HCT116 (cell line): Measurements from ENCODE around the gene INPP5D. TPM values are rescaled to one million over a fixed set of nuclear protein-coding genes. Genes with fewer than 3 reads are reported as not detected.

ENCODE experiments used
- ATAC-seq: fragments of 200-7000 bp; cut with Tn5 transposase; 2 replicates; pipeline ENCODE4 v1.9.1; 2020; ENCODE audit warnings: mild to moderate bottlenecking, moderate library complexity
- BruUV-seq: library from RNA; stranded (reverse); fragments of 400-500 nt; replicated peaks from 2 replicates; lab custom pipeline; 2021; lab: Mats Ljungman, UMichigan
- CTCF ChIA-PET: fragments of 300-600 bp; sonication (Branson Sonifier 250); formaldehyde crosslinking; loops from one replicate; lab custom pipeline; 2021; ENCODE audit warnings: antibody characterized with exemption; lab: Charles Lee
- POLR2A ChIA-PET: fragments of 300-600, 350-600 bp; sonication (Branson Sonifier 250); formaldehyde crosslinking; loops from one replicate; lab custom pipeline; 2021; ENCODE audit warnings: antibody characterized with exemption; lab: Charles Lee
- RAD21 ChIA-PET, 2 experiments: fragments of 300-600 bp; sonication (Branson Sonifier 250); formaldehyde crosslinking; loops; one replicate each; lab custom pipeline; 2023; ENCODE audit warnings: low total read pairs in 2 of 2; ENCODE audit not compliant: uncharacterized antibody in 2 of 2, unreplicated experiment in 2 of 2, low non-redundant PET in 1 of 2; lab: Charles Lee
- DNase-seq: peaks from one replicate; pipeline ENCODE4 v3.0.0-alpha.2; 2010; ENCODE audit warnings: low read depth, low spot score
- H2AFZ ChIP-seq: fragments of 200-600 bp; shearing (Covaris generic), sonication (generic); 2 replicates; pipeline ENCODE4 v1.6.1; 2017; ENCODE audit warnings: low read depth, mixed run types, mixed read lengths, antibody characterized with exemption, low read length; ENCODE audit not compliant: poor library complexity, severe bottlenecking
- H3K27ac ChIP-seq: 2 replicates; pipeline ENCODE4 v1.5.1; 2012; ENCODE audit warnings: low read depth, low read length
- H3K27me3 ChIP-seq: fragments of 200-600 bp; sonication (generic); 2 replicates; pipeline ENCODE4 v1.6.1; 2016; ENCODE audit warnings: mixed run types, low read length, mixed read lengths; ENCODE audit not compliant: insufficient read depth
- H3K36me3 ChIP-seq, 2 experiments: fragments of 200-500 bp in 1 of 2; fragments of 200-600 bp in 1 of 2; sonication (Bioruptor generic) in 1 of 2; sonication (generic) in 1 of 2; 2 replicates each; pipeline versions ENCODE4 v1.5.1 to v1.6.1; 2014 to 2016; ENCODE audit warnings: low read length in 2 of 2, inconsistent platforms in 1 of 2, mixed read lengths in 1 of 2, mixed run types in 1 of 2; ENCODE audit not compliant: insufficient read depth in 2 of 2, control insufficient read depth in 1 of 2
- H3K4me1 ChIP-seq, 2 experiments: fragments of 200-600 bp in 1 of 2; sonication (generic) in 1 of 2; 2 replicates each; pipeline versions ENCODE4 v1.5.1 to v1.6.1; 2012 to 2017; ENCODE audit warnings: low read length in 2 of 2, inconsistent platforms in 1 of 2, mild to moderate bottlenecking in 1 of 2, mixed read lengths in 1 of 2, mixed run types in 1 of 2, moderate library complexity in 1 of 2; ENCODE audit not compliant: insufficient read depth in 2 of 2, control insufficient read depth in 1 of 2
- H3K4me2 ChIP-seq: fragments of 200-600 bp; sonication (generic); 2 replicates; pipeline ENCODE4 v1.6.1; 2017; ENCODE audit warnings: mixed run types, low read length, mixed read lengths
- H3K4me3 ChIP-seq, 2 experiments: fragments of 200-600 bp in 1 of 2; sonication (generic) in 1 of 2; replicated peaks in 1 of 2; 2 replicates each; pipeline ENCODE4 v1.5.1; 2011 to 2016; ENCODE audit warnings: low read length in 2 of 2, control low read depth in 1 of 2, low read depth in 1 of 2, mild to moderate bottlenecking in 1 of 2, mixed read lengths in 1 of 2, mixed run types in 1 of 2
- H3K79me2 ChIP-seq: fragments of 200-600 bp; sonication (generic); 2 replicates; pipeline ENCODE4 v1.6.1; 2017; ENCODE audit warnings: mild to moderate bottlenecking, mixed run types, low read length, moderate library complexity, mixed read lengths; ENCODE audit not compliant: insufficient read depth
- H3K9ac ChIP-seq: fragments of 200-600 bp; sonication (generic); 2 replicates; pipeline ENCODE4 v1.6.1; 2016; ENCODE audit warnings: low read length, mixed read lengths
- H3K9me2 ChIP-seq: fragments of 200-600 bp; sonication (generic), shearing (Covaris generic); 2 replicates; pipeline ENCODE4 v1.6.1; 2017; ENCODE audit warnings: mixed run types, mild to moderate bottlenecking, moderate library complexity; ENCODE audit not compliant: insufficient read depth
- H3K9me3 ChIP-seq, 2 experiments: fragments of 200-500 bp in 1 of 2; fragments of 200-600 bp in 1 of 2; sonication (Bioruptor generic) in 1 of 2; sonication (generic) in 1 of 2; 2 replicates each; pipeline ENCODE4 v1.6.1; 2014 to 2017; ENCODE audit warnings: low read length in 2 of 2, mixed read lengths in 2 of 2, inconsistent platforms in 1 of 2, low read depth in 1 of 2, mild to moderate bottlenecking in 1 of 2, mixed run types in 1 of 2, moderate library complexity in 1 of 2; ENCODE audit not compliant: control insufficient read depth in 1 of 2, insufficient read depth in 1 of 2
- H4K20me1 ChIP-seq: fragments of 200-600 bp; sonication (generic), shearing (Covaris generic); 2 replicates; pipeline ENCODE4 v1.6.1; 2017; ENCODE audit warnings: mixed run types, mild to moderate bottlenecking, moderate library complexity; ENCODE audit not compliant: insufficient read depth
- CBX3 ChIP-seq: IDR thresholded peaks from 2 replicates; pipeline ENCODE4 v1.6.1; 2012; ENCODE audit warnings: low read depth
- CEBPB ChIP-seq: IDR thresholded peaks from 2 replicates; pipeline ENCODE4 v1.6.1; 2012; ENCODE audit warnings: low read depth
- EGR1 ChIP-seq: IDR thresholded peaks from 2 replicates; pipeline ENCODE4 v1.6.1; 2012; ENCODE audit warnings: low read depth
- ELF1 ChIP-seq: IDR thresholded peaks from 2 replicates; pipeline ENCODE4 v1.6.1; 2012; ENCODE audit warnings: low read depth, borderline replicate concordance
- EZH2 ChIP-seq: fragments of 200-600 bp; sonication (generic); IDR thresholded peaks from 2 replicates; pipeline ENCODE4 v1.6.1; 2017; ENCODE audit warnings: antibody characterized with exemption, mixed run types
- EZH2phosphoT487 ChIP-seq: fragments of 200-600 bp; IDR thresholded peaks from 2 replicates; pipeline ENCODE4 v1.6.1; 2018; ENCODE audit warnings: antibody characterized with exemption, borderline replicate concordance
- FOSL1 ChIP-seq: IDR thresholded peaks from 2 replicates; pipeline ENCODE4 v1.6.1; 2012; ENCODE audit warnings: low read depth
- JUND ChIP-seq: IDR thresholded peaks from 2 replicates; pipeline ENCODE4 v1.6.1; 2012
- POLR2A ChIP-seq: IDR thresholded peaks from 2 replicates; pipeline ENCODE4 v1.7.0; 2011; ENCODE audit warnings: borderline replicate concordance; ENCODE audit not compliant: insufficient read depth, insufficient read length; ENCODE audit errors: extremely low read depth
- POLR2AphosphoS5 ChIP-seq: IDR thresholded peaks from 2 replicates; pipeline ENCODE4 v1.6.1; 2011; ENCODE audit warnings: mild to moderate bottlenecking, low read depth, low read length, moderate library complexity
- SIN3A ChIP-seq: IDR thresholded peaks from 2 replicates; pipeline ENCODE4 v1.6.1; 2012; ENCODE audit warnings: low read depth
- SP1 ChIP-seq: IDR thresholded peaks from 2 replicates; pipeline ENCODE4 v1.6.1; 2012; ENCODE audit warnings: low read depth
- TCF7L2 ChIP-seq: IDR thresholded peaks from 2 replicates; pipeline ENCODE4 v1.7.0; 2011; ENCODE audit warnings: borderline replicate concordance, inconsistent platforms; ENCODE audit not compliant: insufficient read depth, insufficient read length; ENCODE audit errors: extremely low read depth
- YY1 ChIP-seq: IDR thresholded peaks from 2 replicates; pipeline ENCODE4 v1.6.1; 2011; ENCODE audit warnings: low read length, low read depth, moderate library complexity, mild to moderate bottlenecking; ENCODE audit not compliant: insufficient replicate concordance; ENCODE audit errors: extremely low read depth
- ZFX ChIP-seq: fragments of 450-650 bp; IDR thresholded peaks from 2 replicates; pipeline ENCODE4 v1.6.1; 2017
- intact Hi-C: fragments of 100-400 bp; cut with micrococcal nuclease; formaldehyde crosslinking; loops from 2 replicates; pipeline ENCODE4 v1.10.0; 2022
- total RNA-seq: library from RNA; stranded (reverse); gene quantifications from one replicate; pipeline ENCODE4 v1.2.1, GENCODE V29; 2021; ENCODE audit not compliant: unreplicated experiment
- TF ChIP-seq, protein P1 (sequence below): IDR thresholded peaks from 2 replicates; pipeline ENCODE4 v1.6.1; 2011; ENCODE audit warnings: mild to moderate bottlenecking, low read length, moderate library complexity; ENCODE audit not compliant: insufficient replicate concordance; ENCODE audit errors: extremely low read depth
- TF ChIP-seq, protein P2 (sequence below): IDR thresholded peaks from 2 replicates; pipeline ENCODE4 v1.6.1; 2012
- TF ChIP-seq, protein P3 (sequence below): IDR thresholded peaks from 2 replicates; pipeline ENCODE4 v1.6.1; 2012; ENCODE audit warnings: low read depth

INPP5D gene
- total RNA-seq, 1 experiment from 2014 or later = 1.8 TPM

DNA sequence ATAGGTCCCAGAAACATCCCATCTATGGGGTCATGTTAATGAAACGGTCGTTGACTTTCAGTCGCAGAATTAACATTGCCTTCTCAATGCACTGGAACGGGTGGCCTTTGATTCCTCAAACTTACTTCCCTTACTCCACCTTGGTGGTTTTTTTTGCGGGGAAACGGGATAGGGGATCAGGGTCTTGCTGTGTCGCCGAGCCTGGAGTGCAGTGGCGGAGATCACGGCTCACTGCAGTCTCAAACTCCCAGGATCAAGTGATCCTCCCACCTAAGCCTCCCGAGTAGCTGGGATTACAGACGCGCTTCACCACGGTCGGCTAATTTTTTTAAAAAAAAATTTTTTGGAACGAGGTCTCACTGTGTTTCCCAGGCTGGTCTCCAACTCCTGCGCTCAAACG, 192.1 kb downstream of the INPP5D start:
- ChIA-PET CTCF (interaction anchor here (1.6 kb wide), 1 partner anchor 395 kb away, joined by 3 read pairs; no protein-coding TSS in a partner anchor), POLR2A (no interaction called here), RAD21 (no interaction called here)
- Histone ChIP-seq H3K27ac (peak overlapping the region; percentile 56), H3K9me3 (no peaks in the 10 kb centered on the region), H3K4me2 (peak overlapping the region; percentile 73), H3K9me2 (no peaks in the 10 kb centered on the region), H3K27me3 (no peaks in the 10 kb centered on the region), H3K36me3 (peaks cover 6 to 11% of the 10 kb centered on the region in 2 experiments; a peak in 2 of 4 replicates), H3K4me1 (peaks cover 17 to 39% of the 10 kb centered on the region in 2 experiments), H3K4me3 (peak overlapping the region; percentile 89 to 91), H3K79me2 (peaks cover 57% of the 10 kb centered on the region), H2AFZ (no peak overlapping the region), H4K20me1 (peaks cover 3% of the 10 kb centered on the region; the same call in 1 of the 2 replicates), H3K9ac (peak overlapping the region; percentile 91)
- DNase-seq (no peak), ATAC-seq (no peak)
- intact Hi-C loops = loop anchor here (5.0 to 10.0 kb wide), 4 partner anchors 100 to 645 kb away; partner anchors contain the start of gene DGKD
- TSS peak; percentile 42 for BruUV-seq
- TF ChIP-seq TCF7L2 (no peak), POLR2AphosphoS5 (no peak), FOSL1 (no peak), CBX3 (no peak), SIN3A (no peak), EZH2 (no peak), JUND (no peak), POLR2A (no peak), EGR1 (no peak), YY1 (no peak), SP1 (no peak), EZH2phosphoT487 (no peak), ZFX (no peak), ELF1 (no peak), CEBPB (no peak)
- TF ChIP-seq, protein P1, sequence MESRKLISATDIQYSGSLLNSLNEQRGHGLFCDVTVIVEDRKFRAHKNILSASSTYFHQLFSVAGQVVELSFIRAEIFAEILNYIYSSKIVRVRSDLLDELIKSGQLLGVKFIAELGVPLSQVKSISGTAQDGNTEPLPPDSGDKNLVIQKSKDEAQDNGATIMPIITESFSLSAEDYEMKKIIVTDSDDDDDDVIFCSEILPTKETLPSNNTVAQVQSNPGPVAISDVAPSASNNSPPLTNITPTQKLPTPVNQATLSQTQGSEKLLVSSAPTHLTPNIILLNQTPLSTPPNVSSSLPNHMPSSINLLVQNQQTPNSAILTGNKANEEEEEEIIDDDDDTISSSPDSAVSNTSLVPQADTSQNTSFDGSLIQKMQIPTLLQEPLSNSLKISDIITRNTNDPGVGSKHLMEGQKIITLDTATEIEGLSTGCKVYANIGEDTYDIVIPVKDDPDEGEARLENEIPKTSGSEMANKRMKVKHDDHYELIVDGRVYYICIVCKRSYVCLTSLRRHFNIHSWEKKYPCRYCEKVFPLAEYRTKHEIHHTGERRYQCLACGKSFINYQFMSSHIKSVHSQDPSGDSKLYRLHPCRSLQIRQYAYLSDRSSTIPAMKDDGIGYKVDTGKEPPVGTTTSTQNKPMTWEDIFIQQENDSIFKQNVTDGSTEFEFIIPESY = no peak
- TF ChIP-seq, protein P2, sequence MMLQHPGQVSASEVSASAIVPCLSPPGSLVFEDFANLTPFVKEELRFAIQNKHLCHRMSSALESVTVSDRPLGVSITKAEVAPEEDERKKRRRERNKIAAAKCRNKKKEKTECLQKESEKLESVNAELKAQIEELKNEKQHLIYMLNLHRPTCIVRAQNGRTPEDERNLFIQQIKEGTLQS = no peak
- TF ChIP-seq, protein P3, sequence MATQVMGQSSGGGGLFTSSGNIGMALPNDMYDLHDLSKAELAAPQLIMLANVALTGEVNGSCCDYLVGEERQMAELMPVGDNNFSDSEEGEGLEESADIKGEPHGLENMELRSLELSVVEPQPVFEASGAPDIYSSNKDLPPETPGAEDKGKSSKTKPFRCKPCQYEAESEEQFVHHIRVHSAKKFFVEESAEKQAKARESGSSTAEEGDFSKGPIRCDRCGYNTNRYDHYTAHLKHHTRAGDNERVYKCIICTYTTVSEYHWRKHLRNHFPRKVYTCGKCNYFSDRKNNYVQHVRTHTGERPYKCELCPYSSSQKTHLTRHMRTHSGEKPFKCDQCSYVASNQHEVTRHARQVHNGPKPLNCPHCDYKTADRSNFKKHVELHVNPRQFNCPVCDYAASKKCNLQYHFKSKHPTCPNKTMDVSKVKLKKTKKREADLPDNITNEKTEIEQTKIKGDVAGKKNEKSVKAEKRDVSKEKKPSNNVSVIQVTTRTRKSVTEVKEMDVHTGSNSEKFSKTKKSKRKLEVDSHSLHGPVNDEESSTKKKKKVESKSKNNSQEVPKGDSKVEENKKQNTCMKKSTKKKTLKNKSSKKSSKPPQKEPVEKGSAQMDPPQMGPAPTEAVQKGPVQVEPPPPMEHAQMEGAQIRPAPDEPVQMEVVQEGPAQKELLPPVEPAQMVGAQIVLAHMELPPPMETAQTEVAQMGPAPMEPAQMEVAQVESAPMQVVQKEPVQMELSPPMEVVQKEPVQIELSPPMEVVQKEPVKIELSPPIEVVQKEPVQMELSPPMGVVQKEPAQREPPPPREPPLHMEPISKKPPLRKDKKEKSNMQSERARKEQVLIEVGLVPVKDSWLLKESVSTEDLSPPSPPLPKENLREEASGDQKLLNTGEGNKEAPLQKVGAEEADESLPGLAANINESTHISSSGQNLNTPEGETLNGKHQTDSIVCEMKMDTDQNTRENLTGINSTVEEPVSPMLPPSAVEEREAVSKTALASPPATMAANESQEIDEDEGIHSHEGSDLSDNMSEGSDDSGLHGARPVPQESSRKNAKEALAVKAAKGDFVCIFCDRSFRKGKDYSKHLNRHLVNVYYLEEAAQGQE = no peak
